ENCODE measurements around the gene HSPB6.
"Not testable (repeated sequence)": the region's sequence is repeated elsewhere in the genome, so short reads cannot be mapped to it uniquely, and the experiment has no call there.

The HSPB6 gene

GRCh38 chr19:35756377-35757230 lies at the start of gene HSPB6:
Gene HSPB6 (minus strand): TSS chr19:35757029. CDS start chr19:35757008, 21 bp downstream.
- DNase-seq, result no peak

GRCh38 chr19:35806597-35806996 lies 49.8 kb upstream of the HSPB6 start:
- DNase-seq, result no peak

- no peak for DNase-seq
Measured at GRCh38 chr19:35805526-35806102, 48.8 kb upstream of the HSPB6 start.

DNA sequence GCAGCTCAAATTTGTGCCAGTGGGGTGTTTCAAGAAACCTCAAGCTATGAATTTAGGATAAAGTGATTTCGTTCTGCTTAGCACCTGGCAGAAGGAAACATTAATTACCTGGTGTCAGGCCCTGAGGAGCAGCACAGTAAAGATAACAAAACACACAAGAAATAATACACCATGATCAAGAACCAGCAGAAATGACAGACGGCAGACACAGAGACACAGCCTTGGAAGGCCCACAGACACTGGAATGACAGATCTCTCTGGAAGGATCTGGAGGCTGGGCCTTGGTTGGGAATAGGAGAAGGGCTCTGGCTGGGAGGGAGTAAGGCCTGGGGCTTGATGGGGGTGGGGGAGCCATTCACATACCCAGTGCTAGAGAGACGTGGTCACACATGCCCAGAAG lies 45.0 kb upstream of the HSPB6 start:
- no peak for DNase-seq

- DNase-seq, result no peak
Measured at GRCh38 chr19:35797663-35798062, 40.8 kb upstream of the HSPB6 start.

- no peak for DNase-seq
Measured at GRCh38 chr19:35796645-35797542, 40.1 kb upstream of the HSPB6 start.

- not testable (repeated sequence) for DNase-seq
Measured at GRCh38 chr19:35795564-35795963, 38.7 kb upstream of the HSPB6 start.

DNA sequence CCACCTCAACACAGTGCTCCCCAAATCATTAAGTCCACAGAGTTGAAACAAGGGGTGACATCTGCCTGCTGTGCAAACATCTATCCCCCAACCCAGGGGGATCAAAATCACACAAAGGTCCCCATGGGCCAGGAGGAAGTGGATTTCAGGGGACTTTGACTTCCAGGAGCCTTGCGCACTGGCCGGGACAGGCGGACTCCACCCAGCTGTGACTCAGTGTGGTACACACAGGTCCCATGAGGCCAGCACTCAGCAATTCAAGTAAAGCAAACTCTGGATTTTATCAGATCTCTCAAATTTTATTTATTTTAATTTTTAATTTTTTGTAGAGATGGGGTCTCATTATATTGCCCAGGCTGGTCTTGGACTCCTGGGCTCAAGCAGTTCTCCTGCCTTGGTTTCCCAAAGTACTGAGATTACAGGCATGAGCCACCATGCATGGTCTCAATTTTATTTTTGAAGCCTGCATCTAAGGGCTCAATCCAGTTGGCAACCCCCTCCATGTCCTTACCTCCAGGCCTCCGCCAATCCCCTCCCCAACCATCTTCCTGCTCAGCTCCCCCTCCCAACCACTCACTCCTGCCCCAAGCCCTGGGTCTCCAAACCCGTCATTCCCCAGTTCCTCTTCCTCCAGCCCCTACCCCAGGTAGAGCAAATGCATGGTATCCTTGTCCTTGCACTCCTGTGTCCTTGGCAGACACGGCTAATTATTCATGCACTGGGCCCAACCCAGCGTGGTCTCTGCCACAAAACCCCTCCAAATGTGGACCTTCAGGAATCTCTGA lies 36.7 kb upstream of the HSPB6 start:
- no peak for DNase-seq

- no peak for DNase-seq
Measured at GRCh38 chr19:35792888-35793287, 36.1 kb upstream of the HSPB6 start.

DNA sequence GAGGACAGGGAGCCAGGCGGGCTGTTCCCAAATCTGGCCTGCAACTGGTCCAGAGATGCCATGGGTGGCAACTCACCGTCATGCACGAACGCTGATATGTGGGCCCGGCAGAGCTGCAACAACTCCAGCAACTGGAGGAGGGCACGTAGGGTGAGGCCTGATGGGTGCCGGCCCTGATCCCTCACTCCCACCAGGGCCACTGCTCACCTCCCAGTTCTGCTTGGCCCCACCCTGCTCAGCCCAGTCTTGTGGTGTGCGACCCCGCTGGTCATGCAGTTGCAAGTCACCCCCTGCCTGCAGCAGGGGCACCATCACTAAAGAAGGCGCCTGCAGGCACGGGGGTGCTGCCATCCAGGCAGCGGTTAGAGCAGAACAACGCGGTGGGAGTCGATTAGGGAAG lies 35.5 kb upstream of the HSPB6 start:
- DNase-seq, result no peak

DNA sequence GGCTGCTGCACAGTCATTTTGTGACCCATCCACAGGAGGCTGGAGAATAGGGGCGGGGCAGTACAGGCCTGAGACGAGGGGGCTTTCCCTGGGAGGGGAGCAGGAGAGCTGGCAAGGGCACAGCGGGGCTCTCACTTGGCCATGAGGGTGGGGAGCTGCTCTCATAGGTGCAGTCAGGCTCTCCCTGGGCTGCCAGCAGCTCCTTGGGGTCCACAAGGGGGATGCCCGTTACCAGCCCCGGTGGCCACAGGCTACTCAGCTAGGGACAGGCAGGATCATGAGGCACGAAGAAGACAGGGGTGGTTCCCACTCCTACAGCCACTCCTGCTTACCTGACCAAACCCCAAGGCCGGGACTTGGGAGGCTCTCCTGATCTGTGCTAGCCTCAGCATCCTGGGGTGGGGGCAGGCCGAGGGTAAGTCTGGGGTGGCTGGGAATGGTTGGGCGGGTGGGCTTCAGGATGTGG lies 35.0 kb upstream of the HSPB6 start:
- no peak for DNase-seq

DNA sequence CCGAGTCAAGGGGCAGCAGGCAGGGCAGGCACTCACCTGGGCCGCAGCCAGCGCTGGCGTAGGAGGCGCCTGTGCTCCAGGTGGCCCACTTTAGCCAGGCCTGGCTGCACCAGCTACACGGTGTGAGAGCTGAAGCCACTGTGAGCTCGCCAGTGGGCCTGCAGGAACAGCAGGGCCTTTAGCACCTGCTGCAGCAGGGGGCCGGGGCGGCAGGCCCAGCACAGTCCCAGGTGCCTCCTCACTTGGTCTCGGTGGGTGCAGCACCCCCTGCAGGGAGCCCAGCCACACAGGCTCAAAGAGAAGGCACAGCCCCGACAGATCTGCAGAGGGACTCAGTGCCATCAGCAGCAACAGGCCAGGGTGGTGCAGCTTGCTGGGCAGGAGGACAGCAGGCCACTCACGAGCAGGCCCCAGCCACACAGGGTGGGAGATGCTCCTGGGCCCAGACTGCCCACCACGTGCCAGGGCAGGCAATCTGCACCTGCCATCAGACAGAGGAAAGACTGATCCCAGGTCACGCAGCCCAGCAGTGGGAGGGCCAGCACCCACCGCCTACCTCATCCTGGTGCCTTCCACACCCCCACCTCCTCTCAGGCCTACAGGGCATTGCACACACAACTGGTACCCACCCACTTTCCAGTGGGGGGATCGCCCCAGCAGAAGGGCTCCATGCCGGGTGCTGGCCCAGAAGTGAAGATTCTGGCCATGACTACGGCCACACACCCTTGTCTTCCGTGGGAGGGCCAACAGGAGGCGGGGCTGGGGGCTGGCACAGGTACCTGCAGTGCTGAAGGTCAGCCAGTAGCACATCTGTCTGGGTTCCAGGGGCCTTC lies 34.4 kb upstream of the HSPB6 start:
- no peak for DNase-seq

- no peak for DNase-seq
Measured at GRCh38 chr19:35789978-35790944, 33.4 kb upstream of the HSPB6 start.

DNA sequence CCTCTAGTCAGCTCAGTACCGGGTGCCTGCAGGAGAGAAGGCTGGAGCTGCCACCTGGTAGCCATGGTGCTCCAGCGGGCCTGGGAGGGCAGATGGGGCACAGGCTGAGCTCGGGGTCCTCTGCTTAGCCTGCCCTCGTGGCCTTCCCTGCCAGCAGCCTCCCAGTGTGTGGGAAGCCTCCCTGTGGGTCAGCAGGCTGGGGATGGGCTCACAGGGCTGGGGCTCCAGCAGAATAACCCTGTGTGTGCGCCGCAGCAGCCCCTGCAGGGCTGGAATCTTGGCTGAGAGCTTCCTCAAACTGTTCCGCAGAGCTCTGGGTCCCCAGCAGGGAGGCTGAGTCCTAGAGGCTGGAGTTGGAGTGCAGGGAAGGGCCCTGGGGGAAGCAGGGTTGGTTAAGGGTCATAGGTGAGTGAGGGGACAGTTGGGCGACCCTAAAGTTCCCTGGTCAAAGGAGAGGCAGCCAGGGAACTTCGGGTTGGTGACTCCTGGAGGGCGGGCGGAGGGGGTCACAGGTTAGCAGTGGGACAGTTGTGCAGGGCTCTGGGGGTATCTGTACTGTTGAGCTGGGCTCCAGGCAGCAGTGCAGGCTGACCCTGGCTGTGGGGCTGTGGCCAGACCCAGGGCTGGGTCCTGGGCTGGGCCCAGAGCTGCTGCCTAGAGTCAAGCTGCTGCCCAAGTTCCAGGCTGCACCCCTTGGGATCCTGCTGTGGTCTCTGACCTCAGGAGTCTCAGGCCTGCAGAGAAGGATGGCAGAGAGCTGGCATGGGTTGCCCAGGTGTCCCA lies 32.6 kb upstream of the HSPB6 start:
- DNase-seq, result no peak

- no peak for DNase-seq
Measured at GRCh38 chr19:35788205-35788960, 31.6 kb upstream of the HSPB6 start.

GRCh38 chr19:35787227-35787799 lies 30.5 kb upstream of the HSPB6 start:
- no peak for DNase-seq

GRCh38 chr19:35786299-35787160 lies 29.7 kb upstream of the HSPB6 start:
- DNase-seq, result no peak

DNA sequence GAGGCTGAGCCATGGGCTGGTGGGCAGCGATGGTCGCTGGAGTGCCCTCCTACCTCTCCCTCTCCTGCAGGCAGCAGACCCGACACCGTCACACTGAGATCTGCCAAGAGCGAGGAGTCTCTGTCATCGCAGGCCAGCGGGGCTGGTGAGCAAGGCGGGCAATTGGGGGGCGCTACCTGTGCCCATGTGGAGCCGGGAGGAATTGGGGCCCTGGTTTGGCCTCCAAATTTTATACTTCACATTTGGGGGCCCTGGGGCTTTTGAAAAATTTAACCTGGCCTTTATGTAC lies 28.5 kb upstream of the HSPB6 start:
- DNase-seq, result no peak

Data from NCI-H1930 (cell line).